Endothelial cell of umbilical vein (primary cell): ENCODE results near the gene SAP25. TPM values are rescaled to one million over a fixed set of nuclear protein-coding genes. Genes with fewer than 3 reads are reported as not detected.

Experiments used
- Bru-seq: library from RNA; stranded (reverse); fragments of 400-500 nt; gene quantifications from one replicate; lab custom pipeline; 2021; lab: Mats Ljungman, UMichigan
- BruChase-seq, 2 experiments: library from RNA; stranded (reverse); fragments of 400-500 nt; gene quantifications; one replicate each; lab custom pipeline; 2021; lab: Mats Ljungman, UMichigan
- BruUV-seq: library from RNA; stranded (reverse); fragments of 400-500 nt; replicated peaks from 2 replicates; lab custom pipeline; 2021; lab: Mats Ljungman, UMichigan
- CTCF ChIA-PET: fragments of 300-600, 350-600 bp; sonication (Branson Sonifier 250); formaldehyde crosslinking; loops from one replicate; lab custom pipeline; 2021; ENCODE audit warnings: antibody characterized with exemption, inconsistent platforms; lab: Charles Lee
- POLR2A ChIA-PET: fragments of 300-600, 350-600 bp; sonication (Branson Sonifier 250); formaldehyde crosslinking; loops from one replicate; lab custom pipeline; 2021; ENCODE audit warnings: antibody characterized with exemption, inconsistent platforms; lab: Charles Lee
- DNase-seq: peaks from one replicate; pipeline ENCODE4 v3.0.0-alpha.2; 2011; ENCODE audit warnings: low read depth, low spot score
- FAIRE-seq: peaks from 2 replicates; lab custom pipeline; 2011; peaks lifted over from hg19 to GRCh38; lab: Jason Lieb, UNC
- H2AFZ ChIP-seq: 2 replicates; pipeline ENCODE4 v1.6.0; 2012; ENCODE audit warnings: low read depth, low read length, control low read depth, inconsistent platforms
- H3K27ac ChIP-seq: 2 replicates; pipeline ENCODE4 v1.5.1; 2011; ENCODE audit warnings: low read depth, mild to moderate bottlenecking, control low read depth, low read length, moderate library complexity; ENCODE audit not compliant: insufficient read depth
- H3K27me3 ChIP-seq, 2 experiments: 2 replicates each; pipeline versions ENCODE4 v1.6.0 to v1.6.1; 2011; ENCODE audit warnings: low read length in 2 of 2, mixed read lengths in 1 of 2; ENCODE audit not compliant: control insufficient read depth in 2 of 2, insufficient read depth in 2 of 2
- H3K36me3 ChIP-seq, 2 experiments: 2 replicates in 1 of 2; 3 replicates in 1 of 2; pipeline ENCODE4 v1.5.1; 2011; ENCODE audit warnings: low read length in 2 of 2, mild to moderate bottlenecking in 1 of 2, moderate library complexity in 1 of 2; ENCODE audit not compliant: control insufficient read depth in 2 of 2, insufficient read depth in 2 of 2; ENCODE audit errors: extremely low read depth in 1 of 2
- H3K4me1 ChIP-seq: 3 replicates; pipeline ENCODE4 v1.5.1; 2011; ENCODE audit warnings: mild to moderate bottlenecking, low read length; ENCODE audit not compliant: control insufficient read depth, insufficient read depth; ENCODE audit errors: extremely low read depth
- H3K4me2 ChIP-seq: 2 replicates; pipeline ENCODE4 v1.6.1; 2011; ENCODE audit warnings: low read length, control low read depth, mixed read lengths; ENCODE audit not compliant: insufficient read depth
- H3K4me3 ChIP-seq, 3 experiments: fragments of 200-600 bp in 1 of 3; sonication (generic), shearing (Covaris generic) in 1 of 3; replicated peaks in 1 of 3; 2 replicates each; pipeline ENCODE4 v1.5.1; 2011 to 2016; ENCODE audit warnings: control low read depth in 3 of 3, low read length in 3 of 3, mild to moderate bottlenecking in 2 of 3, inconsistent platforms in 1 of 3, low read depth in 1 of 3, moderate library complexity in 1 of 3; ENCODE audit not compliant: insufficient read depth in 1 of 3
- H3K79me2 ChIP-seq: 2 replicates; pipeline ENCODE4 v1.6.0; 2012; ENCODE audit warnings: low read length, inconsistent platforms; ENCODE audit not compliant: control insufficient read depth, insufficient read depth
- H3K9ac ChIP-seq: replicated peaks from 2 replicates; pipeline ENCODE3; 2011; ENCODE audit warnings: low read length, control low read depth; ENCODE audit not compliant: insufficient read depth; ENCODE audit errors: extremely low read depth
- H3K9me1 ChIP-seq: replicated peaks from 3 replicates; pipeline ENCODE4 v1.6.0; 2011; ENCODE audit warnings: mild to moderate bottlenecking, low read length; ENCODE audit not compliant: control insufficient read depth, insufficient read depth; ENCODE audit errors: extremely low read depth
- H3K9me3 ChIP-seq: replicated peaks from 2 replicates; pipeline ENCODE4 v1.5.1; 2012; ENCODE audit warnings: low read length, inconsistent platforms; ENCODE audit not compliant: control insufficient read depth, insufficient read depth
- H4K20me1 ChIP-seq: replicated peaks from 2 replicates; pipeline ENCODE3; 2011; ENCODE audit warnings: mild to moderate bottlenecking, low read length; ENCODE audit not compliant: control insufficient read depth, insufficient read depth; ENCODE audit errors: extremely low read depth
- CTCF ChIP-seq, 2 donors: IDR thresholded peaks; 1 replicate in 1 of 2; 2 replicates in 1 of 2; pipeline ENCODE4 v1.5.1; 2011; ENCODE audit warnings: low read length in 2 of 2, mild to moderate bottlenecking in 2 of 2, moderate library complexity in 2 of 2, control low read depth in 1 of 2, inconsistent platforms in 1 of 2, low read depth in 1 of 2; ENCODE audit not compliant: insufficient read depth in 1 of 2; ENCODE audit errors: extremely low read depth in 1 of 2
- JUN ChIP-seq: IDR thresholded peaks from 2 replicates; pipeline ENCODE4 v1.6.1; 2011; ENCODE audit warnings: borderline replicate concordance, low read depth; ENCODE audit not compliant: insufficient read length, insufficient read depth
- dilution Hi-C: fragments of 300-500 bp; cut with MboI; formaldehyde crosslinking; loops from one replicate; pipeline ENCODE4 v1.15.0; 2019; ENCODE audit warnings: low sequenced_read_pairs; ENCODE audit not compliant: extremely low pct_ligation_motif_present
- intact Hi-C: fragments of 100-400 bp; cut with micrococcal nuclease; formaldehyde crosslinking; loops from one replicate; pipeline ENCODE4 v1.10.0; 2022
- long read RNA-seq: library from polyadenylated mRNA; stranded (forward); transcript quantifications from one replicate; pipeline ENCODE4 v2.0.0, GENCODE V29; 2021
- polyA minus RNA-seq, 3 experiments: library from RNA; depleted of rRNA, polyadenylated mRNA; stranded (reverse); fragments of >200 nt; gene quantifications; 1 replicate in 1 of 3; 2 replicates in 2 of 3; pipeline ENCODE4 v1.2.3, GENCODE V29; 2011
- polyA plus RNA-seq, 4 experiments: library from polyadenylated mRNA; depleted of rRNA in 3 of 4; stranded (reverse) in 3 of 4; unstranded in 1 of 4; fragments of >200 nt; gene quantifications; 2 replicates each; pipeline versions ENCODE4 v1.2.1 to v1.2.3, GENCODE V29; 2011 to 2012; ENCODE audit warnings: missing spikeins in 1 of 4
- total RNA-seq: library from RNA; stranded (reverse); gene quantifications from 2 replicates; pipeline ENCODE4 v1.2.3, GENCODE V29; 2021

The SAP25 gene
- total RNA-seq, result 2.4 and 3.2 TPM in 2 replicates
- 3.2 and 5.0 TPM in 2 replicates for polyA plus RNA-seq
- 0.30 and 0.32 TPM in 2 replicates for polyA plus RNA-seq (2011; cell fraction: cytosol; rRNA removed)
- 8.9 TPM in 2 replicates for polyA plus RNA-seq (2011; cell fraction: nucleus; rRNA removed)
- 0.35 and 0.52 TPM in 2 replicates for polyA plus RNA-seq (2012)
- 0.66 TPM in 1 of 2 replicates, not detected in the other for polyA minus RNA-seq
- not detected for polyA minus RNA-seq (2011; cell fraction: cytosol; rRNA and poly(A)+ RNA removed)
- 2.1 and 4.6 TPM in 2 replicates for polyA minus RNA-seq (2011; cell fraction: nucleus; rRNA and poly(A)+ RNA removed)
- not detected for Bru-seq, nascent RNA
- percentile 37 among the genes with signal in this experiment for BruChase-seq, experiment 1, labeled RNA remaining after a 6-hour chase
- not detected for BruChase-seq, experiment 2, labeled RNA remaining after a 2-hour chase
- long read RNA-seq, partial matches to known transcripts, result 0 of 1 reads
- long read RNA-seq, other reads (novel, unspliced or antisense), result 0 of 1 reads

GRCh38 chr7:100573691-100574361, at the start of gene SAP25:
TSS of gene SAP25 (minus strand) at chr7:100573900. CDS start at chr7:100573742, 158 bp downstream.
- Histone ChIP-seq H3K4me2 (no peak within 1 kb of the TSS), H2AFZ (no peak within 1 kb of the TSS), H3K9me1 (no peaks in the 10 kb centered on the region), H3K9ac (no peak within 1 kb of the TSS), H4K20me1 (no peaks in the 10 kb centered on the region), H3K4me1 (peaks cover 11% of the 10 kb centered on the region), H3K9me3 (no peaks in the 10 kb centered on the region), H3K79me2 (no peaks in the 10 kb centered on the region), H3K36me3 (peaks cover 6 to 31% of the 10 kb centered on the region in 2 experiments), H3K27me3 (no peaks in the 10 kb centered on the region), H3K27ac (no peak within 1 kb of the TSS), H3K4me3 (no peak within 1 kb of the TSS)
- BruUV-seq, result no TSS peak
- ChIA-PET CTCF (no interaction called here), POLR2A (no interaction called here)
- DNase-seq (no peak), FAIRE-seq (no peak)
- TF ChIP-seq JUN, result no peak
- TF ChIP-seq CTCF (IDR thresholded peaks at IDR 0.05; ENCODE audit: extremely low read depth in 1 of 2, insufficient read depth in 1 of 2, low read depth in 1 of 2, low read length in 2 of 2), result peak in 1 of 2 donors; percentile 7
- dilution Hi-C loops, result no loop called here
- intact Hi-C loops, result no loop called here
